Endothelial cell of umbilical vein (primary cell): ENCODE measurements around the gene DCAF6. TPM values are rescaled to one million over a fixed set of nuclear protein-coding genes. Genes with fewer than 3 reads are reported as not detected.

Experiments
- BruUV-seq: library from RNA; stranded (reverse); fragments of 400-500 nt; replicated peaks from 2 replicates; lab custom pipeline; 2021; lab: Mats Ljungman, UMichigan
- CTCF ChIA-PET: fragments of 300-600, 350-600 bp; sonication (Branson Sonifier 250); formaldehyde crosslinking; loops from one replicate; lab custom pipeline; 2021; ENCODE audit warnings: antibody characterized with exemption, inconsistent platforms; lab: Charles Lee
- POLR2A ChIA-PET: fragments of 300-600, 350-600 bp; sonication (Branson Sonifier 250); formaldehyde crosslinking; loops from one replicate; lab custom pipeline; 2021; ENCODE audit warnings: antibody characterized with exemption, inconsistent platforms; lab: Charles Lee
- DNase-seq: peaks from one replicate; pipeline ENCODE4 v3.0.0-alpha.2; 2011; ENCODE audit warnings: low read depth, low spot score
- FAIRE-seq: peaks from 2 replicates; lab custom pipeline; 2011; peaks lifted over from hg19 to GRCh38; lab: Jason Lieb, UNC
- H2AFZ ChIP-seq: 2 replicates; pipeline ENCODE4 v1.6.0; 2012; ENCODE audit warnings: low read depth, low read length, control low read depth, inconsistent platforms
- H3K27ac ChIP-seq: 2 replicates; pipeline ENCODE4 v1.5.1; 2011; ENCODE audit warnings: low read depth, mild to moderate bottlenecking, control low read depth, low read length, moderate library complexity; ENCODE audit not compliant: insufficient read depth
- H3K27me3 ChIP-seq, 2 experiments: 2 replicates each; pipeline versions ENCODE4 v1.6.0 to v1.6.1; 2011; ENCODE audit warnings: low read length in 2 of 2, mixed read lengths in 1 of 2; ENCODE audit not compliant: control insufficient read depth in 2 of 2, insufficient read depth in 2 of 2
- H3K36me3 ChIP-seq, 2 experiments: 2 replicates in 1 of 2; 3 replicates in 1 of 2; pipeline ENCODE4 v1.5.1; 2011; ENCODE audit warnings: low read length in 2 of 2, mild to moderate bottlenecking in 1 of 2, moderate library complexity in 1 of 2; ENCODE audit not compliant: control insufficient read depth in 2 of 2, insufficient read depth in 2 of 2; ENCODE audit errors: extremely low read depth in 1 of 2
- H3K4me1 ChIP-seq: 3 replicates; pipeline ENCODE4 v1.5.1; 2011; ENCODE audit warnings: mild to moderate bottlenecking, low read length; ENCODE audit not compliant: control insufficient read depth, insufficient read depth; ENCODE audit errors: extremely low read depth
- H3K4me2 ChIP-seq: 2 replicates; pipeline ENCODE4 v1.6.1; 2011; ENCODE audit warnings: low read length, control low read depth, mixed read lengths; ENCODE audit not compliant: insufficient read depth
- H3K4me3 ChIP-seq, 3 experiments: fragments of 200-600 bp in 1 of 3; sonication (generic), shearing (Covaris generic) in 1 of 3; replicated peaks in 1 of 3; 2 replicates each; pipeline ENCODE4 v1.5.1; 2011 to 2016; ENCODE audit warnings: control low read depth in 3 of 3, low read length in 3 of 3, mild to moderate bottlenecking in 2 of 3, inconsistent platforms in 1 of 3, low read depth in 1 of 3, moderate library complexity in 1 of 3; ENCODE audit not compliant: insufficient read depth in 1 of 3
- H3K79me2 ChIP-seq: 2 replicates; pipeline ENCODE4 v1.6.0; 2012; ENCODE audit warnings: low read length, inconsistent platforms; ENCODE audit not compliant: control insufficient read depth, insufficient read depth
- H3K9ac ChIP-seq: replicated peaks from 2 replicates; pipeline ENCODE3; 2011; ENCODE audit warnings: low read length, control low read depth; ENCODE audit not compliant: insufficient read depth; ENCODE audit errors: extremely low read depth
- H3K9me1 ChIP-seq: replicated peaks from 3 replicates; pipeline ENCODE4 v1.6.0; 2011; ENCODE audit warnings: mild to moderate bottlenecking, low read length; ENCODE audit not compliant: control insufficient read depth, insufficient read depth; ENCODE audit errors: extremely low read depth
- H3K9me3 ChIP-seq: replicated peaks from 2 replicates; pipeline ENCODE4 v1.5.1; 2012; ENCODE audit warnings: low read length, inconsistent platforms; ENCODE audit not compliant: control insufficient read depth, insufficient read depth
- H4K20me1 ChIP-seq: replicated peaks from 2 replicates; pipeline ENCODE3; 2011; ENCODE audit warnings: mild to moderate bottlenecking, low read length; ENCODE audit not compliant: control insufficient read depth, insufficient read depth; ENCODE audit errors: extremely low read depth
- EZH2 ChIP-seq: IDR thresholded peaks from 2 replicates; pipeline ENCODE4 v1.6.1; 2012; ENCODE audit warnings: borderline replicate concordance, low read depth, mild to moderate bottlenecking, moderate library complexity, low read length, inconsistent platforms; ENCODE audit not compliant: severe bottlenecking
- FOS ChIP-seq: IDR thresholded peaks from 2 replicates; pipeline ENCODE4 v1.6.1; 2011; ENCODE audit warnings: mild to moderate bottlenecking, low read length, moderate library complexity, borderline replicate concordance; ENCODE audit not compliant: insufficient read depth
- GATA2 ChIP-seq: IDR thresholded peaks from 2 replicates; pipeline ENCODE4 v1.7.0; 2011; ENCODE audit warnings: low read depth, mild to moderate bottlenecking, moderate library complexity, mixed read lengths, low read length; ENCODE audit not compliant: insufficient read length, insufficient read depth
- JUN ChIP-seq: IDR thresholded peaks from 2 replicates; pipeline ENCODE4 v1.6.1; 2011; ENCODE audit warnings: borderline replicate concordance, low read depth; ENCODE audit not compliant: insufficient read length, insufficient read depth
- MYC ChIP-seq: IDR thresholded peaks from one replicate; pipeline ENCODE4 v1.6.1; 2011; ENCODE audit warnings: mild to moderate bottlenecking, low read depth, low read length
- POLR2A ChIP-seq: IDR thresholded peaks from 2 replicates; pipeline ENCODE4 v1.6.1; 2012; ENCODE audit warnings: low read depth, mild to moderate bottlenecking, control low read depth, low read length
- POLR2AphosphoS5 ChIP-seq: IDR thresholded peaks from 2 replicates; pipeline ENCODE4 v1.6.1; 2012; ENCODE audit warnings: low read depth, mild to moderate bottlenecking, control low read depth, low read length, moderate library complexity; ENCODE audit not compliant: insufficient read depth
- dilution Hi-C: fragments of 300-500 bp; cut with MboI; formaldehyde crosslinking; loops from one replicate; pipeline ENCODE4 v1.15.0; 2019; ENCODE audit warnings: low sequenced_read_pairs; ENCODE audit not compliant: extremely low pct_ligation_motif_present
- intact Hi-C: fragments of 100-400 bp; cut with micrococcal nuclease; formaldehyde crosslinking; loops from one replicate; pipeline ENCODE4 v1.10.0; 2022
- polyA plus RNA-seq, 4 experiments: library from polyadenylated mRNA; depleted of rRNA in 3 of 4; stranded (reverse) in 3 of 4; unstranded in 1 of 4; fragments of >200 nt; gene quantifications; 2 replicates each; pipeline versions ENCODE4 v1.2.1 to v1.2.3, GENCODE V29; 2011 to 2012; ENCODE audit warnings: missing spikeins in 1 of 4
- total RNA-seq: library from RNA; stranded (reverse); gene quantifications from 2 replicates; pipeline ENCODE4 v1.2.3, GENCODE V29; 2021
- TF ChIP-seq, protein P1 (sequence below), 2 donors: IDR thresholded peaks; 1 replicate in 1 of 2; 2 replicates in 1 of 2; pipeline ENCODE4 v1.5.1; 2011; ENCODE audit warnings: low read length in 2 of 2, mild to moderate bottlenecking in 2 of 2, moderate library complexity in 2 of 2, control low read depth in 1 of 2, inconsistent platforms in 1 of 2, low read depth in 1 of 2; ENCODE audit not compliant: insufficient read depth in 1 of 2; ENCODE audit errors: extremely low read depth in 1 of 2
- TF ChIP-seq, protein P2 (sequence below): IDR thresholded peaks from 2 replicates; pipeline ENCODE4 v1.6.1; 2011; ENCODE audit not compliant: insufficient read depth, insufficient read length

The DCAF6 gene
- total and polyA plus RNA-seq, 2 donors (not counting 3 experiments of a cell fraction or from before 2014, with no cell fraction given): 28.6 to 39.4 TPM

DNA sequence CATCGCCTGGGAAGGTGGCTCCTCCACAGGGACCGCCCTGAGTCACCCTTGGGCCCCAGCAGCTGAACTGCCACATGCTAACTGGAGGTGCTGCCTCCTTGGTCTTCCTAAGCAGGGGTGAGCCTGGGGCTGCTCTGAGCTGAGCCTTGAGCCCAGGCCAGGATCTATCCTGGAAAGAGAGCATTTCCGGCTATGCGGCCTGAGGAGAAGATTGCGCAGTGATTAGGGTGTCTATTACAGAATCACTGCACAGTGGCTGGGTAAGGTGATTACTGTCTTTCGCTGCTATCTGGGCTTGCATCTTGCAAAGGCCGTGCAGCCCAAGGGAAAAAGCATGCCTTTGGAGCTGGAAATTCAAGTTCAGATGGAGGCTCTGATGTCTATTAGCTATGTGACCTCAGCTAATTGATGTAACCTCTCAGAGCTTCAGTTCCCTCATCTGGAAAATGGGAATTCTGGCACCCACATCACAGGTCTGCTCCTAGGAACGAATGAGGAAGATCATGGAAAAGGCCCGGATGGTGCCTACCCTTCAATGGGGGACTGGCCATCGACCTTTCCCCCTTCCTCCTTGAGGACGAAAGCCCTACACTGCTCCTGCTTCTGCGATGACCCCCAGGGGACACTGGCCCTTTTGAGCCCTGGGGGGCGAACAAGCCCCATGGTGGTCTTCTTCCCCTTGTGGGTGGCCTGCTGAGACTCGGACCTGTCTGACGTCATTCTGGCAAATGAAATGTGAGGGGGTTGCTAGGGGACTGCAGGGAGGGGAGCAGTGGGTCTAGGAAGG lies 162.2 kb downstream of the DCAF6 start:
- H3K9me3 ChIP-seq: no peaks in the 10 kb centered on the region
- H3K36me3 ChIP-seq: peaks cover 0 to 24% of the 10 kb centered on the region in 2 experiments
- H3K79me2 ChIP-seq: no peaks in the 10 kb centered on the region
- no peak for DNase-seq
- H3K9me1 ChIP-seq: no peaks in the 10 kb centered on the region
- no peak overlapping the region for H3K4me2 ChIP-seq
- BruUV-seq: no TSS peak
- no peak for FAIRE-seq
- no peak overlapping the region for H3K9ac ChIP-seq
- dilution Hi-C loops: no loop called here
- TF ChIP-seq EZH2 (no peak), POLR2AphosphoS5 (no peak), GATA2 (no peak), FOS (no peak), MYC (no peak), JUN (no peak), POLR2A (no peak)
- TF ChIP-seq, protein P1, sequence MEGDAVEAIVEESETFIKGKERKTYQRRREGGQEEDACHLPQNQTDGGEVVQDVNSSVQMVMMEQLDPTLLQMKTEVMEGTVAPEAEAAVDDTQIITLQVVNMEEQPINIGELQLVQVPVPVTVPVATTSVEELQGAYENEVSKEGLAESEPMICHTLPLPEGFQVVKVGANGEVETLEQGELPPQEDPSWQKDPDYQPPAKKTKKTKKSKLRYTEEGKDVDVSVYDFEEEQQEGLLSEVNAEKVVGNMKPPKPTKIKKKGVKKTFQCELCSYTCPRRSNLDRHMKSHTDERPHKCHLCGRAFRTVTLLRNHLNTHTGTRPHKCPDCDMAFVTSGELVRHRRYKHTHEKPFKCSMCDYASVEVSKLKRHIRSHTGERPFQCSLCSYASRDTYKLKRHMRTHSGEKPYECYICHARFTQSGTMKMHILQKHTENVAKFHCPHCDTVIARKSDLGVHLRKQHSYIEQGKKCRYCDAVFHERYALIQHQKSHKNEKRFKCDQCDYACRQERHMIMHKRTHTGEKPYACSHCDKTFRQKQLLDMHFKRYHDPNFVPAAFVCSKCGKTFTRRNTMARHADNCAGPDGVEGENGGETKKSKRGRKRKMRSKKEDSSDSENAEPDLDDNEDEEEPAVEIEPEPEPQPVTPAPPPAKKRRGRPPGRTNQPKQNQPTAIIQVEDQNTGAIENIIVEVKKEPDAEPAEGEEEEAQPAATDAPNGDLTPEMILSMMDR (IDR thresholded peaks at IDR 0.05; ENCODE audit: extremely low read depth in 1 of 2, insufficient read depth in 1 of 2, low read depth in 1 of 2, low read length in 2 of 2): no peak
- TF ChIP-seq, protein P2, sequence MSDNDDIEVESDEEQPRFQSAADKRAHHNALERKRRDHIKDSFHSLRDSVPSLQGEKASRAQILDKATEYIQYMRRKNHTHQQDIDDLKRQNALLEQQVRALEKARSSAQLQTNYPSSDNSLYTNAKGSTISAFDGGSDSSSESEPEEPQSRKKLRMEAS: no peak
- ChIA-PET CTCF (interaction anchor here (1.0 kb wide), 1 partner anchor 16 kb away, joined by 3 read pairs; no protein-coding TSS in a partner anchor), POLR2A (no interaction called here)
- intact Hi-C loops: loop anchor here (1.0 kb wide), 1 partner anchor 30 kb away; no protein-coding TSS in a partner anchor
- no peak overlapping the region for H3K27ac ChIP-seq
- no peaks in the 10 kb centered on the region for H4K20me1 ChIP-seq
- H2AFZ ChIP-seq: no peak overlapping the region
- H3K27me3 ChIP-seq: no peaks in the 10 kb centered on the region
- no peaks in the 10 kb centered on the region for H3K4me1 ChIP-seq
- no peak overlapping the region for H3K4me3 ChIP-seq
